Liver (tissue), 1 donor: ENCODE data around the gene ZNF212.

Source experiments
- TF ChIP-seq, protein P1 (sequence below): IDR thresholded peaks from 2 replicates; pipeline ENCODE4 v1.6.1; 2016; ENCODE audit warnings: antibody characterized with exemption
- TF ChIP-seq, protein P2 (sequence below): IDR thresholded peaks from 2 replicates; pipeline ENCODE4 v1.6.1; 2016; ENCODE audit warnings: antibody characterized with exemption, mild to moderate bottlenecking

DNA sequence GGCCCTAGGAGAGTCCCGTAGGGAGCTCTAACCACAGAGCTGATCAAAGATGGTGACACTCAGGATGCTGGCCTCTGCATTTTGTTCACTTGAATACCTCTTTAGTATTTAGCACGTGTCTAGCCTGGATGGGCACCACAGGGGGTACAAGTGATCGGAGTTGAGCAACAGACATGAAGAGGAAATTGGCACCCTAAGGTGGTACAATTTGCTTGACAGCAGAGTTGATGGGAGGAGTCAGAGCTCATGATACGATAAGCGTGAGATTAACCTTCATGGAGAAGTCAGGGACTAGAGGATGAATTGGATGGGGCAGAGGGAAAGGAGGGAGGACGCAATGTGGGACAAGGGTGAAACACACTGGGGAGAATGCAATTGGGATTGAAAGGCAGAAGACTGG lies 9.9 kb upstream of the ZNF212 start:
- TF ChIP-seq, protein P1, sequence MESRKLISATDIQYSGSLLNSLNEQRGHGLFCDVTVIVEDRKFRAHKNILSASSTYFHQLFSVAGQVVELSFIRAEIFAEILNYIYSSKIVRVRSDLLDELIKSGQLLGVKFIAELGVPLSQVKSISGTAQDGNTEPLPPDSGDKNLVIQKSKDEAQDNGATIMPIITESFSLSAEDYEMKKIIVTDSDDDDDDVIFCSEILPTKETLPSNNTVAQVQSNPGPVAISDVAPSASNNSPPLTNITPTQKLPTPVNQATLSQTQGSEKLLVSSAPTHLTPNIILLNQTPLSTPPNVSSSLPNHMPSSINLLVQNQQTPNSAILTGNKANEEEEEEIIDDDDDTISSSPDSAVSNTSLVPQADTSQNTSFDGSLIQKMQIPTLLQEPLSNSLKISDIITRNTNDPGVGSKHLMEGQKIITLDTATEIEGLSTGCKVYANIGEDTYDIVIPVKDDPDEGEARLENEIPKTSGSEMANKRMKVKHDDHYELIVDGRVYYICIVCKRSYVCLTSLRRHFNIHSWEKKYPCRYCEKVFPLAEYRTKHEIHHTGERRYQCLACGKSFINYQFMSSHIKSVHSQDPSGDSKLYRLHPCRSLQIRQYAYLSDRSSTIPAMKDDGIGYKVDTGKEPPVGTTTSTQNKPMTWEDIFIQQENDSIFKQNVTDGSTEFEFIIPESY, result no peak
- TF ChIP-seq, protein P2, sequence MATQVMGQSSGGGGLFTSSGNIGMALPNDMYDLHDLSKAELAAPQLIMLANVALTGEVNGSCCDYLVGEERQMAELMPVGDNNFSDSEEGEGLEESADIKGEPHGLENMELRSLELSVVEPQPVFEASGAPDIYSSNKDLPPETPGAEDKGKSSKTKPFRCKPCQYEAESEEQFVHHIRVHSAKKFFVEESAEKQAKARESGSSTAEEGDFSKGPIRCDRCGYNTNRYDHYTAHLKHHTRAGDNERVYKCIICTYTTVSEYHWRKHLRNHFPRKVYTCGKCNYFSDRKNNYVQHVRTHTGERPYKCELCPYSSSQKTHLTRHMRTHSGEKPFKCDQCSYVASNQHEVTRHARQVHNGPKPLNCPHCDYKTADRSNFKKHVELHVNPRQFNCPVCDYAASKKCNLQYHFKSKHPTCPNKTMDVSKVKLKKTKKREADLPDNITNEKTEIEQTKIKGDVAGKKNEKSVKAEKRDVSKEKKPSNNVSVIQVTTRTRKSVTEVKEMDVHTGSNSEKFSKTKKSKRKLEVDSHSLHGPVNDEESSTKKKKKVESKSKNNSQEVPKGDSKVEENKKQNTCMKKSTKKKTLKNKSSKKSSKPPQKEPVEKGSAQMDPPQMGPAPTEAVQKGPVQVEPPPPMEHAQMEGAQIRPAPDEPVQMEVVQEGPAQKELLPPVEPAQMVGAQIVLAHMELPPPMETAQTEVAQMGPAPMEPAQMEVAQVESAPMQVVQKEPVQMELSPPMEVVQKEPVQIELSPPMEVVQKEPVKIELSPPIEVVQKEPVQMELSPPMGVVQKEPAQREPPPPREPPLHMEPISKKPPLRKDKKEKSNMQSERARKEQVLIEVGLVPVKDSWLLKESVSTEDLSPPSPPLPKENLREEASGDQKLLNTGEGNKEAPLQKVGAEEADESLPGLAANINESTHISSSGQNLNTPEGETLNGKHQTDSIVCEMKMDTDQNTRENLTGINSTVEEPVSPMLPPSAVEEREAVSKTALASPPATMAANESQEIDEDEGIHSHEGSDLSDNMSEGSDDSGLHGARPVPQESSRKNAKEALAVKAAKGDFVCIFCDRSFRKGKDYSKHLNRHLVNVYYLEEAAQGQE, result no peak
